GM19043 (cell line): Measurements from ENCODE around the gene SLC16A12.
"Not testable (repeated sequence)": the region's sequence is repeated elsewhere in the genome, so short reads cannot be mapped to it uniquely, and the experiment has no call there.

Experiments
- ATAC-seq: cut with Tn5 transposase; IDR thresholded peaks from one replicate; pipeline ENCODE4 v1.9.1; 2021; ENCODE audit warnings: low read depth; ENCODE audit not compliant: unreplicated experiment

Gene SLC16A12

DNA sequence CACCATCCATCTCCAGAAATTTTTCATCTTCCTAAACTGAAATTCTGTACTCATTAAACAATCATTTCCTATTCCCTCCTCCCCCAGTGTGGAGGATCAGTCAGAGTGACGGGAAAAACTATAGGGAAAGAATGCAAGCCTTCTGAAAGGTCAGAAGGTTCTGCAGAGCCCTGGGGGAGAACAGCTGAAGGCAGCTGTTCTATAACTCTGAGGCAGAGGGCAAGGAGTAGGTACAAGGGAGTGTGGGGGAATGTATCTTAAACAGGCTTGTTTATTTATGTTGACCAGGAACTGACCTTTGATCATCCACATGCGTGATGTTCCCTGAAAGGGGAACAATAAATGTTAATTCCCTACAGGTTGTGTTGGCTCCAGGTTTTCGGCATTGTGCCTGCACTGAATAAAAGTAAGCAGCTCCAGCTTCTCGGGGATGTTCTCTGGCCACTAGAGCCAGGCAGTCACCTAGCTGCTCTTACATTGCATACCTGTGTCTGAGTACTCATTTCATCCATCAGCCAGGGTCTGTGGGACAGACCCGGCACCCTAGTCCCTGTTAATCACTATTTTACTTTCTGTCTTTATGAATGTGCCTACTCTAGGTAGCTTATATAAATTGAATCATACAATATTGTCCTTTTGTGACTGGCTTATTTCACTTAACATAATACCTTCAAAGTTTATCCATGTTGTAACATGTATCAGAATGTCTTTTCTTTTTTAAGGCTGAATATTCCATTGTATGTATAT is 137.2 kb downstream of the SLC16A12 start:
- ATAC-seq = no peak

DNA sequence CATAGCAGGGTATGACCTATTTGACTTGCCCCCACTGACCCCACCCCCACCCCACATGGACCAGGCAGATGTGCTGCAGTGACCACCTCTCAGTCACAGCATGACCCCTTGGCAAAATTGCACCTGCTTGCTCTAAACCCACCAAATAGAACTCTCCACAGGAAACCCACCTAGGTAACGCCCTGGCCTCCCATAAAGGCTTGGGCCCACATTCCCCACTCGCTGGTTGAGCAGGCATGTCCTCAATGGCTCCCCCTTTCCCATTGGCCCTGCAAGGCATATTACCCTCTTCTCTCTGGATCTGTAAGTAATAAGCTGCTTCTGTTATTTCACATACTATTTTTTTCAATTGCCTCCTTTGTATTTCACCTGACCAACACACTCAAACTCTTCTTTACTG is 140.3 kb downstream of the SLC16A12 start:
- no peak for ATAC-seq

DNA sequence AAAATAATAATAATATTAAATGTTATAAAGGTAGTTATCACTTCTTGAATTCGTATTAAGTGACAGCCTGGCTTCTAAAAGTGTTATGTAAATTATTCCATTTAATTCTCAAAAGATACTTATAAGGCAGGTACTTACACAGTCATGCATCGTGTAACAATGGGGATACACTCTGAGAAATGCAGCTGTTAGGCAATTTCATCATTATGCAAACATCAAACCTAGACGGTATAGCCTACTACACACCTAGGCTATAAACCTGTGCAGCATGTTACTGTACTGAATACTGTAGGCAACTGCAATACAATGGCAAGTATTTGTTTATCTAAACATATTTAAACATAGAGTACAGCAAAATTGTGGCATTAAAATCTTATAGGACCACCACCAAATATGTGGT is 141.5 kb downstream of the SLC16A12 start:
- no peak for ATAC-seq

GRCh38 chr10:89392974-89393373 is 142.4 kb downstream of the SLC16A12 start:
- no peak for ATAC-seq

- peak; percentile 86 for ATAC-seq
Measured at GRCh38 chr10:89391907-89392756, 143.3 kb downstream of the SLC16A12 start, which contains the start of gene IFIT1. Gene IFIT1, plus strand, starts transcription at chr10:89392623. Its CDS starts 90 bp downstream, at chr10:89392713.

DNA sequence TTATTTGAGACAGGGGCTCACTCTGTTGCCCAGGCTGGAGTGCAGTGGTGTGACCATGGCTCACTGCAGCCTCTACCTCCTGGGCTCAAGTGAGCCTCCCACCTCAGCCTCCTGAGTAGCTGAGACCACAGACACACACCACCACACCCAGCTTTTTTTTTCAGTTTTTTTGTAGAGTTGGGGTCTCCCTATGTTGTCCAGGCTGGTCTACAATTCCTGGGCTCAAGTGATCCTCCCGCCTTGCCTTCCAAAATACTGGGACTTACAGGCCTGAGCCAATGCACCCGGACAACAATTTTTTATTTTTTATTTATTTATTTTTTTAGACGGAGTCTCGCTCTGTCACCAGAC is 144.2 kb downstream of the SLC16A12 start:
- not testable (repeated sequence) for ATAC-seq

DNA sequence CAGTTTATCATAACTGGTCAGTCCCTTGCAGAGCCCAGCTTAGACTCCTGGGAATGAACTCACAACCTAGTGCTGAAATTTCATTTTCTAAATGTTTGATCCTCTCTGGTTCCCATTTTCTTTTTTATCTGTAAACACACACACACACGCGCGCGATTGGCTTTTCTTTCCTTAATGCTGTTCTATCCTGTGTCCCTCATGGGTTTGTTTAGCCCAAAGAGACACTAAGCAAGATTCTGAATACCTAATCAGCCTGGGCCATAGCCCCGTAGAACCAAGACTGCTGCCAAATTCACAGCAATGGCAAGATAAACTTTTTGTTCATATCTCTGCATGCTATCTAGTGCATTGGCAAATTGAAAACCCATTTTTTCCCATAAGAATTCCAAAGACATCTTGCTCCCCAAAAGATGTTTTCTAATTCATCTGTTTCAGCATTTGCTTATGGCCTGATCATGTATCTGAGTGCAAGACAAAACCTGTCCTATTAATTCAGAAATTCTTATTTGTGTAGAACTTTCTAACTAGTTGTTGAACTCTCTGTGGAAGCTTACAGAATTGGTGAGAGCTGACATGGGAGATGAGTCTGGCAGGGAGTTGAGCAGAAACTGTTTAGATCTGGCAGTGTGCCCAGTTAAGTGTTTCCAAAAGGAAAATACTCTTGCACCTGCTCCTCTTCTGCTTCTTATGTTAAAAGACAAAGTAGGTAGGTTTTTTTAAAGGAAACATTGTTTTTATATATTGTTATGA is 144.7 kb downstream of the SLC16A12 start:
- ATAC-seq = no peak

DNA sequence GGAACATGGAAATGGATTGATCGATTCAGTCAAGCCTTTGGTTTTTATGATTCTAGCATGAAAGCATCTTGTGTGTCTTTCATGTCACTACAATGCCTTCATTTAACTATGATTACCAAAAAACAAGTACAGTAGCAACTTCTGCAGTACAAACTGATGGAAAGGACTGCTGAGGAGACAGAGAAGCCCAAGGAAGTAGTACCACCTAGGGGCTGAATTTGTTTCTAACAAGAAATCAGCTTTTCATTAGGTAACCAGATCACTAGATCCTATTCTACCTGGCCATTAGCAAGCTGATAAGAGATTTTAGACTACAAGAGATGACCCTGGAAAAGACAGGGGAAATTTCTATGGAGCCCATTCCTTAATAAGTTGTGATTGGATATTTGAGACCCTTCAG is 146.1 kb downstream of the SLC16A12 start:
- no peak for ATAC-seq

- ATAC-seq = no peak
Measured at GRCh38 chr10:89388806-89389205, 146.6 kb downstream of the SLC16A12 start.

DNA sequence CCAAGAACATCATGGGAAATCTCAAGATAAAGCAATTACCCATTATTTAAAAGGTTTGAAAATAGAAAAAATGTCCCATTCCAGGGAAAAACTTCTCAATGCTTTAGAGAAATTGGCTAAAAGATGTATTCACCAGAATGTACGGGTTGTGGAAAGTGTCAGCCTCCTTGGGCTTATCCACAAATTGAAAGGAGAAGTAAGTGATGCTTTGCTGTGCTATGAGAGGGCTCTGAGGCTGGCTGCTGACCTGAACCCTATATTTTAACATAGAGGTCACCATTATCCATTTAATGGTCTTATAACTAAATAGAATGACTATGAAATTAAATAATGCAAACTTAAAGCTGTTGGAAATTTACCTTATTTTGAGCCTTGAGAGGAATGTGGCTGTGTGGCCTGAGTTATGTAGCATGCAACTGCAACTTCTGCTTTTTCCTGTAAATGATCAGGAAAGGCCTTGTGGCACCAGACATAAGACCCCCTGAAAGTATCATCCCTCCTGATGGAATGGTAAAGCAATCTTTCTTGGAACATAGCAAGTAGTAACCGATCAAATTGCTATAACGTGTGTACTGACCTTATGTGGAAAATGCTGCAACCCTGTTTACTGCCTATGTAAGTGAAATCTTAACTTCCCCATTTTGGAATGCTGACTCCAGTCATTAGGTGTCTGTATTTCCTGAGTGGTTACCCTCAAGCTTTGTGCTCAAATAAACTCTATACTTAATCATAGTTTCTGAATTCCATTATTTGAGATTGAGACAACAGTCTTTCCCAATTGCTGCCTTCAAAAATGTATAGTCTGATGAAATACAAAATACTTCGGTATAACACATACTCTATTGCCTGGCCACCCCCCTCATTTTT is 150.7 kb downstream of the SLC16A12 start:
- ATAC-seq = no peak

GRCh38 chr10:89382757-89383156 is 152.6 kb downstream of the SLC16A12 start:
- ATAC-seq = no peak
